HG02973 (cell line): ENCODE results near the gene MRGPRX2.

Experiments used
- ATAC-seq: cut with Tn5 transposase; IDR thresholded peaks from one replicate; pipeline ENCODE4 v1.9.1; 2021; ENCODE audit warnings: moderate library complexity; ENCODE audit not compliant: unreplicated experiment

Gene MRGPRX2

DNA sequence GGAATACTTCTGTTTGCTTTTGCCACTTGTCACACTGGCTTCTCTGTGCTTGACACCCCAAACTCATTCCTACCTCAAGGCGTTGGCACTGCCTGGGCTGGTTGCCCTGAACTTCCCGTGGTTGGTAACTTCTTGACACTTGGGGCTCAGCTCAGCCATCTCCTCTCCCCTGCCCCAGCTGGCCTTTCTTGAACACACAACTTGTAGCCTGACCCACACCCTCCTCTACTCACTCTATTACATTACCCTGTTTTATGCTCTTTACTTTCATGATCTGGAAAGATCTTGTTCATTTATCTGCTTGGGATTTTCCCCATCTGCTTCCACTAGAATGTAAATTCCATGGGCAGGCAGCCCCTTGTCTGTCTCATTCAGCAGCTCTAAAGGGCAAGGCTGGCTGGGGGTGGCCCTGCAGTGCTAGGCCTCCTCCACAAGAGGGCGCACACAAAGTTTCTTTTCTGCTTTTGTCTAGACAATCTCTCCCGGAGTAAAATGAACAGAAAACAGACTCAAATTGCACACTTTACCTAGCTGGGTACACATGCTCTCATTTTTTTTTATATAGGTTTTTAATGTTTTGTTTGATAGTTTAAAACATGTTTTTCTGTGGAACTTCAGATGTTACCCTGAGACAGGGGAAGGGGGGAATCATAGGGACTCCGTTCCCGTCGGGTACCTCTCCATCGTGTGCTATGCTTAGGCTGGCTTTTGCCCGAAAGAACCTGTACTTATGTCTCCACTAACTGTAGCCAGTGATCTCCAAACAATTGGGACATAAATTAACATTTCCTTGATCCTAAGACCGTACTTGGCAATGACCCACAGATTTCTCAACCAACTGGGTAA, 16.4 kb upstream of the MRGPRX2 start:
- ATAC-seq: no peak

DNA sequence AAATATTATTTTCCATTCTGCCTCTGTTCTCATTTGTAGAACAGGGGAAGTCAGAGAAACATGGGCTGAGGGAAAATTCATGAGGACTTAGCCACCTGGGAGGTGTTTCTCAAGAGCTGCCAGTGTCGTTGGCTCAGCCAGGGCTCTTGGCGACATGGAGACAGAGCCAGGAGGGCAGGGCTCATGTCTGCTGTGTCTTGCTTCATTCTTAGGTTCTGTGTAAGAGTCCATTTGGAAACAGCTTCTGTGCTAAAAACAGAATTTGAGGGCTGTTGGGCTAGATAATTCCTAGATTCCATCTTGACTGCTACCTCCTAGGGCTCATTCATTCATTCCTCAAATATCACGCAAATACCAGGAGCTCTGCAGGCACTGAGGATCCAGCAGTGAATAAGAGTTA, 15.1 kb upstream of the MRGPRX2 start:
- no peak for ATAC-seq

DNA sequence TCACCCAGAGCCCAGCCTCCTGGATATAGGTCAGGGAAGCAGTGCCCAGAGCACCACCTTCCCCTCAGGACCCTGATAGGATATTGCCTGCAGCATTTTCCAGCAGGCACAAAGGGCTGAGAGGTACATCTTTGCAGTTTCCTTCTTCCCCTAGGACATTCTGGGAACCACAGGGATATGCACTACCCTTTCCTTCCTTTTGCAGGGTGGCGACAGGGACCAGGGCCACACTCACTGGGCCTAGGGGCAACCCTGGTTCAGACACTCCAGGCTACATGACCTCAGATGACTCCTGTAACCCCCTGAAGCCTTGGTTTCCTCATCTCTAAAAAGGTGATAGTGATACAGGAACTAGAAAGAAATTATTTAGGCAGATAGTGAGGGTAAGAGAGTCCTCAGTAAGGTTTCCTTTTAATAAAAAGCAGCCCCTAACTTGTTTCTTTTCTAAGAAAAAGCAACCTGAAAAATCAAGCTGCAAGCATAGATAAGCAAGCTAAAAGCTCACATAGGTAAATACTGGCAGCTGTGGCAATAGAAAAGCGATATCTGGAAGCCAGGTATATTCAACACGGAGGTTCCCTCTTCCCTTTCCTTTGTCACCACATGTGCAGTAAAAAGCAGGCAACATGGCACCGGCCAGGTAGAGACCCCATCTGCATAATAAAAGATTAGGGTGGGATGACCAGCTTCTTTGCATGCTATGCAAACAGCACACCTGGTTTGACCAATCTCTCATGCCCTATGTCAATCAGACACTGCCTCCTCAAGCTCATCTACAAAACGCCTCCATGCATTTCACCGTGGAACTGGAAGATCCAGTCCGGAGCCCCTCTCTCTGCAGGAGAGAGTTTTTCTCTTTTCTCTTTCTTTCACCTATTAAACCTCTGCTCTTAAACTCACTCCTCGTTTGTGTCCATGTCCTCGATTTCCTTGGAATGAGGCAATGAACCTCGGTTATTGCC, 13.2 kb upstream of the MRGPRX2 start:
- ATAC-seq: no peak

DNA sequence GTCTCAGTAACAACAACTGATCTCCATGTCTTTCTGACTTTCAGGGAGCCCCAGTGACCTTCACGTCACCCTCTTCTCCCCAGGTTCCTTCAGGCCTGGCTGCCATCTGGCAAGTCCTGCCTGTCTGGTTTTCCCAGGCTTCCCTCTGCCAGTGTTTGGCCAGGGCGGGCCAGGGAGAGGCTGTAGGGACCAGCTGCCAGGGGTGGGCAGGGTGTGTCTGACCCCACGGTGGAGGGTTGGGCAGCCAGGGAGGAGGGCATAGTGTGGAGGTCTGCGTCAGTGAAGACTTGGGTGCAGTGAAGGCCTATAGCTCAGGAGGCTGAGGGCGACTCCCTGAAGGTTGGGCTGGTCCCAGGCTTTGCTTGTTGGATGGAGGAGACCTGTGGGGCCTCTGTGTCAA, 11.9 kb upstream of the MRGPRX2 start:
- no peak for ATAC-seq

DNA sequence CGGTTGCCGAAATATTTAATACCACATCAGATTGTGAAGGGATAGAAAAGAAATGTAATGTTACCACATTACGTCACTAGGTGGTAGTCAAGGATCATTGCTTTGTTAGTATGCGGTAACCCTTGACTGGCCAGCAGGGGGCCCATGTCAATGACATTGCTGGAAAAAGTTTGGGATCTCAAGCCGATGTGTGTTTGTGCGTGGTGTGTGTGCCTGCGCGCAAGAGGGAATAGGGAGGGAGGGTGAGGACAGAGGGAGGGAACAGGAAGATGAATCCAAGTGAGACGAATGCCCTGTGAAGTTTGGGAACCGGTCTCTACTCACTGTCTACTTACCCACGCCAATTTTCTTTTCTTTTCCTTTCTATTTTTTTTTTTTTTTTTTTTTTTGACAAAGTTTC, 10.7 kb upstream of the MRGPRX2 start:
- peak; percentile 99 for ATAC-seq

DNA sequence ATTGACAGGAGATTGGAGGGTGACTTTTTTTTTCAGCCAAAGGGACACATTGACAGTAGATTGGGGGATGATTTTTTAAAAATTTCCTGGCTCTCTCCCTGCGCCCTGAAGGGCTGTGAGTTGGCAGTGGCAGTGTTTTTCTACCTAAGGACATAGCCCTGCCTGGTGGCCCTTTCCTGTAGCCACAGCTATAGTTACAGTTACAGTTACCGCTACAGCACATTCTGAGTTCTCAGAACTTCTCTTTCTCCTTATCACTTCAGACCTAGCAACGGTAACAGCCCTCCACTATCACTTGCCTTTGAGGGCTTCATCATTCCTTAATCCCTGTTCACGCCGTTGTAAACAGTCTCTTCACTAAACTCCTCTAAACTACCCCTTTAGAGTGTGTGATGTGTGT, 684 bp downstream of the MRGPRX2 start:
- ATAC-seq: no peak

DNA sequence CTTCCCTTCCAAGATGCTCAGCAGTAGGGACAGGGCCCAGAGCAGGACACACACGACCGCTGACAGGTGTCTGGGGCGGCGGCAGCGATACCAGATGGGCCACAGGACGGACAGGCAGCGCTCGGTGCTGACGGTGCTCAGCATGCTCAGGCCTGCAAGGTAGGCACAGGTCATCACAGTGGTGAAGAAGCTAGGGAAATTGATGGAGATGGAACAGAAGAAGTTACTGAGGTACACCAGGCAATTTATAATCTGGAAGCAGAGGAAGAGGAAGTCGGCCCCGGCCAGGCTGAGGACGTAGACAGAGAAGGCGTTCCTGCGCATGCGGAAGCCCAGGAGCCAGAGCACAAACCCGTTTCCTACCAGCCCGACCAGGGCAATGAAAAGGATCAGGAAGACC, 4.6 kb downstream of the MRGPRX2 start:
- ATAC-seq: no peak

DNA sequence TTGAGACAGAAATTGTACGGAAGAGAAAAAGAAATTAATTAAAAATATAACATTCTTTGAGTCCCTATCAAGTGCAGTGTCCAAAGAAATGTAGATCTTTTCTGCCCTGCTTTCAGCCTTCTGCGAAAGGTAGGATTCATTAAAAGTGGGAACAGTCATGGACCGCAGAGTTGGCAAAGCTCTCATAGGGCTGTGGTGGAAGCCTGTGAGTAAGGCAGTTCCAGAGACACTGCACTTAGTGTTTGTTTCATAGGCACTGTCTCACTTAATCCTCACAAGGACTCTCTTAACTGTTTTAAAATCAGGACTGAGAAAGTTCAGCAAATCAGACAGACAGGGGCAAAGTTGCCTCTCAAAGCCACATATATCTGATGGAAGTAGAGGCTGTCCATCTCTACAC, 5.5 kb downstream of the MRGPRX2 start:
- no peak for ATAC-seq

DNA sequence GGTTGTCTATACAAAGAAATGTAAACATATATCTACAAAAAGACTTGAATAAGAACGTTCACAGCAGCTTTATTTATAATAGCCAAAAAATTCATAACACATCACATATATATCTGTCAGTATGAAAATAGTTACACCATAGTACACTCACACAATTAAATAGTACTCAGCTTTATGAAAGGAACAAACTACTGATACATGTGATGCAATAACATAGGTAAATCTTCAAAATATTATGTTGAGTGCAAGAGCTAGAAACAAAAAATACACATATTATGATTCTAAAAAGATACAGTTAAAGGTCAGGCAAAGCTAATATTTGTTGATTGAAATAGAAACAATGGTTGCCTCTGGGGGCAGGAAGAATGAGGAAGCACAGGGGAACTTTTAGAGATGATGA, 6.6 kb downstream of the MRGPRX2 start:
- ATAC-seq: no peak

DNA sequence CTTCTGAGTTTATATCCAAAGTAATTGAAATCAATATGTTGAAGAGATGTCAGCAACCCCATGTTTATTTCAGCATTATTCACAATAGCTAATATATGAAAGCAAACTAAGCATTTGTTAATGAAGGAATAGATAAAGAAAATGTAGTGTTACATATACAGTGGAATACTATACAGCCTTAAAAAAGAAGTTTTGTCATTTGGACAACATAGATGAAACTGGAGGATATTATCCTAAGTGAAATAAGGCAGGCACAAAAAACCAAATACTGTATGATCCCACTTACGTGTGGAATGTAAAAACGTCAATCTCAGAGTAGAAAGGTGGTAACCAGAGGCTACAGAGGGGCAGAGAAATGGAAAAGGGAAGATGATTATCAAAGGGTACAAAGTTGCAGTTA, 10.2 kb downstream of the MRGPRX2 start:
- no peak for ATAC-seq

DNA sequence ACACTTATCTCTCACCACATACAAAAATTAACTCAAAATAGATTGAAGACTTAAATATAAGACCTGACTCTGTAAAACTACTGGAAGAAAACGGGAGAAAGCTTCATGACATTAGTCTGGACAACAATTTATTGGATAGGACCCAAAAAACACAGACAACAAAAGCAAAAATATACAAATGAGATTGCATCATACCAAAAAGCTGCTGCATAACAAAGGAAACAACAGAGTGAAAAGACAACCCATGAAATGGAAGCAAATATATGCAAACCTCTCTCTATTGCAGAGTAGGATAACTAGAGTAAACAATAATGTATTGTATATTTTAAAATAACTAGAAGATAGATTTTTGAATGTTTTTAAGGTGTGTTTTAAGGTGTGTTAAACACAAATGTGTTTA, 11.2 kb downstream of the MRGPRX2 start:
- no peak for ATAC-seq

DNA sequence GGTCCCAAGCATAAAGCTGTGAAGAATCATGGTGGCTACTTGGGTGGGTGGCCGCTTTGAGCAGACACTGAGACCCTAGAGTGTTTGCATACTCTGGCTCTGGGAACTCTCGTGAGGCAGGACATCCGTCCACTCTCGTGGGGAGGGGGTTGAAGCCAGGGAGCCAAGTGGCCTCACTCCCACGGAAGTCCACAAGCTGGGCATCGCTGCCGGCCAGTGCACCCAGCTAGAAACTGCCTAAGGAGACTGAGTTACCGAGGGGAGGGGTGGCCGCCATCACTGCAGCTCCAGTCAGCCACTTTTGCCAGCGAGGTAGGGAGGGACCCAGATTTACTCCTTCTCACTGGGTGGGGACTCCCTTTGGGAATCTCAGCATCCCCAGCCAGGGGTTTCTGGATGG, 20.5 kb downstream of the MRGPRX2 start:
- ATAC-seq: no peak

DNA sequence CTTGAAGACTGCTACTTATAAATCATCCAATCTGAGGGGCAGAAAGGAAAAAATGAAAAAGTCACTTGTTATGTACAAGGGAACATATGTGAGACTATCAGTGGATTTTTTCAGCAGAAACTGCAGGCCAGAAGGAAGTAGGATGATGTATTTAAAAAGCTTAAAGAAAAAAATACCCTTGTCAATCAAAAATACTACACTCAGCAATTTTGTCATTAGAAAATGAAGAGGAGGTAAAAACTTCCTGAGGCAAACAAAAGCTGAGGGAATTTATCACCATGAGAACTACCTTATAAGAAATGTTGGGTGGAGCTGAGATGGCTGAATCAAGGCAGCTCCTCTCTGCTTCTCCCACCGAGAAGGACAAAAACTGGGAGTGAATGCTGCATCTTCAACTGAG, 21.1 kb downstream of the MRGPRX2 start:
- ATAC-seq: no peak

DNA sequence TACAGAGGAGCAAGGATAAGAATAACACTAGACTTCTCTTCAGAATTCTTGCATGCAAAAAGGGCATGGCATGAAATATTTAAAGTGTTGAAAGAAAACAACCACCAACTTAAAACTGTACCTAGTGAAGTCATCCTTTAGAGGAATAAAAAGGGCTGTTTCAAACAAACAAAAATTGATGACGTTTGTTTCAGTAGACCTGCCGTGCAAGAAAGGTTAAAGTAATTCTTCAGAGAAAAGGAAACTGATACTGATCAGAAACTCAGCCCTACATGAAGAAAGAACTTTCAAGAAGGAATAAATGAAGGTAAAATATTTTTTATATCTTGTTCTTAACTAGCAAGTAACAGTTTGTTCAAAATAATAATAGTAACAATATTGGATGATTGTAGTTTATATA, 27.5 kb downstream of the MRGPRX2 start:
- no peak for ATAC-seq

DNA sequence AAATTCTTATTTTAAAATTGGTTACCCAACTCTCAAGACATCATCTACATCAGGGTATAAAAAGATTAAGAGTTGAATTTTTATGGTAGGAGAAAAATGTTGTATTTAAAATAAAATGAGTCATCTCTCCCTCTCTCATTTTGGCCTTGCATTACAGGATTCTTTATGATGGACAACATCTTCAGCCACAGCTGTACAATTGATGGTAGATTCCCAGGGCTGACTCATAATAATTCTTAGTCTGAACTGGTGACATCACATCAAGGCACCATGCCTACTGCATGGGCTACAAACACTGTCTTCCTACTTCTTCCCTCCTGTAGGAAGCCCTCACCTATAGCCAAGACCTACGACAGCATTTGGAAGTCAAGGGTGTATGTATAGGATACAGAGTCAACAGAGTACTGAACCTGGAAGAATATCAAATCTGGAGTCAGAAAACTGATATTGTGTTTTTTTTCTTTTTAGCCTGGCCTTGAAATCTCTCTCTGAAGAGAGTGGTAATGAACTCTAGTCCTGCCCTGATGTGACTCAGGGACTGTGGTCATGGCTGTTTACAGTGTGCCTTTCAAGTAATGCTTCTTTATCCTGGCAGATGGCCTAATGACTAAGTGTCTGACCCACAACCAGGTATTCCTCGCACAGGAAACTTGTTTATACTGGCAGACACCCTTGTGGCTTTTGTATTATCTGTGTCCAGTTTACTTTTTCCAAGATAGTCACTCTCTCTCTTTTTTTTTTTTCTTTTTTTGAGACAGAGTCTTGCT, 32.5 kb downstream of the MRGPRX2 start:
- no peak for ATAC-seq

DNA sequence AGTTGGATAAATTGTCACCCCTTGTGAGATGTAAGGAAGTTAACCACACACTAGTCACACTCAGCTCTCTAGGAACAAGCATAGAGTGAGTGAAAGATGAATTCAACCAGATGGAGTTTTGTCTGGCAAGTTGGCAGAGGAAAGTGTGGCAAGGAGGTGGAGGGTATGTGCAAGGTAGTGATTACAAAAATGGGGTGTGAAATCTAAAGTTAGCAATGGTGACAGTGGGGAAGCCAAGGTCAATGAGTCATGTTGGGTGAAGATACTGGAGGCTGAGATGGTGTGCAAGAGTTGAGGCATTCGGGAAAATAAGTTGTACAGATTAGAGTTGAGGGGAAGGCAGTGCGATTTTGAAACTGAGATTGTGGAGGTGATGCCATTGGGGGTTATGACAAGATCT, 33.7 kb downstream of the MRGPRX2 start:
- no peak for ATAC-seq

DNA sequence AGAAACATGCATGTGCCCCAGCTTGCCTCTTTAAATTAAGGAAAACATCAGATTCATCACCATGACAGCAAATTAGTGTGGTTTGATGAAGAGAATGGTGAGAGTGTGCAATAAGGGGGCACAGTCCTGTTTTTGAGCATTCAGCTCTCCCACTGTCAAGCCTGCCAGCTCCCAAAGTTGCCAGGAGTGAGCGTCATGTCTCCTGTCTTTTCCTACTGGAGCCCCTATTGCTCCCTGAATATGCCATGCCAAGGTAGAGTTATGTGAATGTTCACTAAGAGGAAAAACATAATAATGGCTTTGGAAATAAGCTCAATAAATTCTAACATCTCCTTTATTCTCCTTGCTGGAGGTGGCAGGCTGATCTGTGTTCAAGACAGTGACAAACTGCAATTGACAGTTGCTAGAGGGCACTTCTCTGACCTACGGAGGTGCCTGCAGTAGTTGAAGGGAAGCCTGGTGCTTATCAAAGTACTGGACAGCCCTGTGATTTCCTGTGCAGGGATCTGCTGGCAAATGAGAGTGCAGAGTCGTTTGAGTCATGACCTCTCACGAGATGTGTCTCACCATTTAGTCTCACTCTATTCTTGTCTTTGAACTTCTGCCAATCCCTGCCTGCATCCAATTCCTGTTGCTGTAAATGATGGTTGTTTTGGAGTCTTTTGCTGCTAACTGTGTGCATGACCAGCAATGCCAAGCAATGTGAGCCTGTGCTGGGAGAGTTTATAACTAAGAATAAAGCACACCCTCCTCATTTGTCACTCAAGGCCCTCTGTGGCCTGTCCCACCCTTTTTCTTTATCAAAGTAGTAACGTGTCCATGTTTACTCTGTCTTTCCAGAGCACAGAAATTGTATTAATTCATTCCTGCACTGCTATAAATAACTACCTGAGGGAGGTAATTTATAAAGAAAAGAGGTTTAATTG, 34.8 kb downstream of the MRGPRX2 start:
- ATAC-seq: no peak

DNA sequence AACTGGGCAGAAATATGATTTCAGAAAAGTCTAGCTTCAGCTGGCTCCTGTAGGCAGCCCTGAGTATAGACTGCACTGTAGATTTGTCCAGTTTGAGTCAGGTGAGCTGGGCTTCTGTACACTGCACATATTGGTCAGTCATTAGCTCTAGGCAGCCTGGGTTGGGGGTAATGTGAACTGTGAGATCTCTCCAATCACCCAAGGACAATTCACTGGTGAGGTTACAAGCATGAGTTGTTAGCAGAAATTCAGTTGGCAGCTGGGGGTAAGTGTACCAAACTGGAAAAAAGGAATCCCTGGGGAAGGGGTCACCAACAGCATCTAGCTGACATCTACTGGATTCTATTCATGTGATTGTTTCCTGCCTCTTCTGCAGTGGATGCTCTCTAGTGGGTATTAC, 39.7 kb downstream of the MRGPRX2 start:
- no peak for ATAC-seq

DNA sequence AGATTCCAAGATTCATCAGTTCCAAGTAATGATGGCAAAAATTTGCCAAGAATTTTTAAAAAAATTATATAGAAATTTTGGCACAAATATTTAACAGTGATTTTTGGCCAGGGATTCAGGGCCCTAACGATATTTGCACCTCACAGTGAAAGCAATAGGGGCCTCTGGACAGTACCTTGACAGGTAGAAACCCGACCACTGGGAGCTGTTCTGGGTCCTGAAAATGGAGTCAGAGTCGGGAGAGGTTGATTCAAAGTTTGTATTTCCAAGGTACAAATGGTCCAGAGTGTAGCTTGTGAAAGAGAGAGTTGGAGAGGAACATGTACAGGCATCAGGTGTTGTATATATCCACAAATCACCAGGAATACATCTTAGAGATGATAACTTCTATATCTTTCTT, 41.6 kb downstream of the MRGPRX2 start:
- no peak for ATAC-seq

DNA sequence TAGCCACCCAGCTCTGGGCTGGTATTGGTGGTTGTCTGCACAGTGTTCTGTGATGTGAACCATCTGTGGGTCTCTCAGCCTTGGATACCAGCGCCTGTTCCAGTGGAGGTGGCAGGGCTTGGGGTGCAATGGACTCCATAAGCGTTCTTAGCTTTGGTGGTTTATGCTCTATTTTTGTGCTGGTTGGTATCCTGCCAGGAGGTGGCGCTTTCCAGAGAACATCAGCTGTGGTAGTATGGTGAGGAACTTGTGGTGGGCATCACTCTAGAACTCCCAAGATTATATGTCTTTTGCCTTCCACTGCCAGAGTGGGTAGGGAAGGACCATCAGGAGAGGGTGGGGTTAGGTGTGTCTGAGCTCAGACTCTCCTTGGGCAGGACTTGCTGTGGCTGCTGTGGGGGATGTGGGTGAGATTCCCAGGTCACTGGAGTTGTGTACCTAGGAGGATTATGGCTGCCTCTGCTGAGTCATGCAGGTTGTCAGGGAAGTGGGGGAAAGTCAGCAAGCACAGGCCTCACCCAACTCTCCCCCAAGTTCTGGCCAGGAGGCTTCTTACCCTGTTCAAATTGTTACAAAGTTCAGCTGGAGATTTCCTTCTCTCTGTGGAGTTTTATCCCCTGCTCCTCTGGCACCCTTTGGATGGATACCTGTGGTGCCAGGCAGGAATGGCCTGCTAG, 47.2 kb downstream of the MRGPRX2 start:
- no peak for ATAC-seq
